KOPT-K1 (cell line): ENCODE data around the gene SIDT2.

Experiments used
- H3K27ac ChIP-seq: fragments of 200-600 bp; sonication (generic); 2 replicates; pipeline ENCODE4 v1.5.1; 2016; ENCODE audit warnings: antibody characterized with exemption, mild to moderate bottlenecking, low read depth, low read length; ENCODE audit not compliant: poor library complexity, severe bottlenecking
- H3K36me3 ChIP-seq: fragments of 200-600 bp; sonication (generic); 2 replicates; pipeline ENCODE4 v1.5.1; 2017; ENCODE audit warnings: antibody characterized with exemption, mild to moderate bottlenecking, low read length, moderate library complexity; ENCODE audit not compliant: insufficient read depth
- H3K9me3 ChIP-seq: fragments of 200-600 bp; sonication (generic); 2 replicates; pipeline ENCODE4 v1.5.1; 2017; ENCODE audit warnings: antibody characterized with exemption, low read length, mild to moderate bottlenecking; ENCODE audit not compliant: insufficient read depth, poor library complexity, severe bottlenecking

SIDT2 gene

GRCh38 chr11:117159892-117160291 lies 18.7 kb upstream of the SIDT2 start:
- peaks cover 96% of the 10 kb centered on the region for H3K36me3 ChIP-seq

GRCh38 chr11:117160826-117161225 lies 17.7 kb upstream of the SIDT2 start:
- H3K36me3 ChIP-seq, result peaks cover 96% of the 10 kb centered on the region
- H3K9me3 ChIP-seq, result no peaks in the 10 kb centered on the region
- no peak overlapping the region for H3K27ac ChIP-seq

More at GRCh38 chr11:117159892-117160291, 18.7 kb upstream of the SIDT2 start:
- Histone ChIP-seq H3K9me3 (no peaks in the 10 kb centered on the region), H3K27ac (no peak overlapping the region)

GRCh38 chr11:117166491-117166890 lies 12.1 kb upstream of the SIDT2 start:
- peaks cover 100% of the 10 kb centered on the region for H3K36me3 ChIP-seq
- H3K9me3 ChIP-seq, result no peaks in the 10 kb centered on the region
- H3K27ac ChIP-seq, result no peak overlapping the region

DNA sequence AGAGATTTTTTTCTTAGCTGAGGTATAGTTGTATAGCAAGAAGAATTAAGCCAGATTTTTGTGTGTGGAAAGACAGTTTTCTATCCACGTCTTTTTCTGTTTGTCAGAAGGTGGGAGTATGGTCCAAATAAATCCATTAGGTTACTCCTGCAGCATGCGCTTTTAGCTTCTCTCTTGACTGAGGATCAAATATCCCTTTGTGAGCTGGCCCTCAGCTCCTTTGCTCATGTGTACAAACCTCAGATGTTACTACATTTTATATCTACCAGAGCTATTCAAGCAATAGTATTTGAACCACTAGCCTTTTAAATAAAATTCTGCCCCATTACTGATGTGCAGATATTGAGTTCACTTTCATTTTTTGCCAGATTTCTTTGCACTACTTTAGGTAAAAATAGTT lies 8.8 kb upstream of the SIDT2 start:
- peaks cover 79% of the 10 kb centered on the region for H3K36me3 ChIP-seq
- no peaks in the 10 kb centered on the region for H3K9me3 ChIP-seq
- no peak overlapping the region for H3K27ac ChIP-seq

GRCh38 chr11:117170210-117170609 lies 8.3 kb upstream of the SIDT2 start:
- Histone ChIP-seq H3K36me3 (peaks cover 74% of the 10 kb centered on the region), H3K27ac (no peak overlapping the region)

GRCh38 chr11:117171007-117171403 lies 7.5 kb upstream of the SIDT2 start:
- no peaks in the 10 kb centered on the region for H3K9me3 ChIP-seq
- H3K27ac ChIP-seq, result no peak overlapping the region
- peaks cover 67% of the 10 kb centered on the region for H3K36me3 ChIP-seq

More at GRCh38 chr11:117170210-117170609, 8.3 kb upstream of the SIDT2 start:
- H3K9me3 ChIP-seq, result no peaks in the 10 kb centered on the region

DNA sequence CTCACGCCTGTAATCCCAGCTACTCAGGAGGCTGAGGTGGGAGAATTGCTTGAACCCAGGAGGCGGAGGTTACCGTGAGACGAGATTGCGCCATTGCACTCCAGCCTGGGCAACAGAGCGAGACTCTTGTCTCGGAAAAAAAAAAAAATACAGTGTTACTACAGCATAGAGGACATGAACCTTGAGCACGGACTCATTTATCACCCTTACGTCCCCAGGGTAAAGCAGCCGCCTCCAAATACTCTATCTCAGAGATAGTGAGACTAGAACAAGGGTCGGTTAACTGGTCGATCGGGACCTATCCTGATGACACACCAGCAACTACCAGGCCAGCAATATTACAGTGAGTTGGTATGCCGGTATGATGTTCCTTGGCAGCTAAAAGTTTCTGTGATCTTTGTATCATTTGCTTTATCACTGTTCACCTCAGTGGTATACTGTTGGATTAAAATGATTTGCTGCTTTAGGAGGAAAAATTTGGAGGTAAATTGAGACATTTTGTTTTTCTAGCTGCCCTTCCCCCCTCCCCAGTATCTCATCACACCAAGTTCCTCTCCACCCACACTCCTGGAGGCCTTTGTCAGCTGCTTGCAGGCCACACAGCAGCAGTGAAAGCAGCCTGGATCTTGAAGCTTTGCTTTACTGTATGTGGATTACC lies 7.0 kb upstream of the SIDT2 start:
- H3K36me3 ChIP-seq, result peaks cover 61% of the 10 kb centered on the region
- H3K27ac ChIP-seq, result no peak overlapping the region
- no peaks in the 10 kb centered on the region for H3K9me3 ChIP-seq

- H3K27ac ChIP-seq, result no peak overlapping the region
Observed at GRCh38 chr11:117172724-117173421, 5.7 kb upstream of the SIDT2 start.

GRCh38 chr11:117175104-117175503 lies 3.4 kb upstream of the SIDT2 start:
- Histone ChIP-seq H3K36me3 (peaks cover 26% of the 10 kb centered on the region), H3K27ac (no peak overlapping the region), H3K9me3 (no peaks in the 10 kb centered on the region)

More at GRCh38 chr11:117172724-117173421, 5.7 kb upstream of the SIDT2 start:
- Histone ChIP-seq H3K9me3 (no peaks in the 10 kb centered on the region), H3K36me3 (peaks cover 48% of the 10 kb centered on the region)

GRCh38 chr11:117175781-117176180 lies 2.8 kb upstream of the SIDT2 start:
- Histone ChIP-seq H3K27ac (no peak overlapping the region), H3K9me3 (no peaks in the 10 kb centered on the region), H3K36me3 (peaks cover 19% of the 10 kb centered on the region)

DNA sequence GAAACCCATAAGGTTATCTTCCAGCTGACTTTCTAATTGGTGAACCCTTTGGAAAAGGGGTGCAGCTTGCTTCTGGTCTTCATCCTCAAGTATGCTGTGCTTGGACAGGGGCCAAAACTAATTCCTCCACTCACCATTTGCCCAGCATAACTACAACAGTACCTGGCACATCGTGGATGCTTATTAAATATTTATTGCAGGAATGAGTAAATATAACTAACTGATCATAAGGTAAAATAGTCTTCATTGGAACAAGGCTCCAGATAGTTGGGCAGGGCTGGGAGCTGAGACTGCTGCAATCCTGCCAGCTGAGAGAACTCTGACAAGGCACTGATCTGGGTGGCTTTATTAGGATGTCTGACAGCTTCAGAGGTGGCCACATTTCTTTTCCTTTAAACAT lies 2.4 kb upstream of the SIDT2 start:
- Histone ChIP-seq H3K27ac (no peak overlapping the region), H3K36me3 (peaks cover 15% of the 10 kb centered on the region), H3K9me3 (no peaks in the 10 kb centered on the region)

- Histone ChIP-seq H3K9me3 (no peaks in the 10 kb centered on the region), H3K36me3 (peaks cover 4% of the 10 kb centered on the region; the same call in 1 of the 2 replicates), H3K27ac (peak overlapping the region; percentile 28)
Observed at GRCh38 chr11:117177534-117178209, 871 bp upstream of the SIDT2 start.

GRCh38 chr11:117179048-117179999 lies 781 bp downstream of the SIDT2 start:
- peak overlapping the region; percentile 28 for H3K27ac ChIP-seq
- H3K36me3 ChIP-seq, result no peaks in the 10 kb centered on the region
- no peaks in the 10 kb centered on the region for H3K9me3 ChIP-seq

GRCh38 chr11:117180020-117180419 lies 1.5 kb downstream of the SIDT2 start:
- Histone ChIP-seq H3K27ac (no peak overlapping the region), H3K36me3 (no peaks in the 10 kb centered on the region)

More at GRCh38 chr11:117180020-117180419, 1.5 kb downstream of the SIDT2 start:
- H3K9me3 ChIP-seq, result no peaks in the 10 kb centered on the region
